Endodermal cell (in vitro differentiated cells): ENCODE data around the gene SCG3. TPM values are rescaled to one million over a fixed set of nuclear protein-coding genes. Genes with fewer than 3 reads are reported as not detected.

Experiments used
- DNase-seq: peaks from one replicate; pipeline ENCODE4 v3.0.0-alpha.2; 2017
- H3K27ac ChIP-seq: 2 replicates; pipeline ENCODE4 v1.5.1; 2013; ENCODE audit warnings: mild to moderate bottlenecking, low read depth, low read length, moderate library complexity
- H3K27me3 ChIP-seq: 2 replicates; pipeline ENCODE4 v1.6.1; 2013; ENCODE audit warnings: mild to moderate bottlenecking, low read length, moderate library complexity; ENCODE audit not compliant: insufficient read depth, control insufficient read depth, poor library complexity, severe bottlenecking
- H3K36me3 ChIP-seq: 2 replicates; pipeline ENCODE4 v1.7.0; 2013; ENCODE audit warnings: mild to moderate bottlenecking, low read length, moderate library complexity; ENCODE audit not compliant: control insufficient read depth, insufficient read depth
- H3K4me1 ChIP-seq: one replicate; pipeline ENCODE4 v1.7.0; 2013; ENCODE audit warnings: low read length; ENCODE audit not compliant: control insufficient read depth, insufficient read depth
- H3K4me3 ChIP-seq: 2 replicates; pipeline ENCODE4 v1.5.1; 2013; ENCODE audit warnings: mild to moderate bottlenecking, low read length, moderate library complexity
- H3K9ac ChIP-seq: 2 replicates; pipeline ENCODE4 v1.6.1; 2013; ENCODE audit warnings: mild to moderate bottlenecking, low read length, moderate library complexity; ENCODE audit not compliant: poor library complexity, severe bottlenecking; ENCODE audit errors: extremely low read depth
- H3K9me3 ChIP-seq: 2 replicates; pipeline ENCODE4 v1.6.1; 2013; ENCODE audit warnings: mild to moderate bottlenecking, low read length, moderate library complexity; ENCODE audit not compliant: control insufficient read depth
- H3K27ac Mint-ChIP-seq: 2 replicates; pipeline ENCODE4 v1.8.0; 2020; ENCODE audit warnings: mixed read lengths
- H3K27me3 Mint-ChIP-seq: 2 replicates; pipeline ENCODE4 v1.8.0; 2021; ENCODE audit warnings: mild to moderate bottlenecking, mixed read lengths; ENCODE audit not compliant: insufficient read depth
- H3K36me3 Mint-ChIP-seq: 2 replicates; pipeline ENCODE4 v1.8.0; 2020; ENCODE audit warnings: low read depth, mixed read lengths
- H3K4me1 Mint-ChIP-seq: 2 replicates; pipeline ENCODE4 v1.8.0; 2020; ENCODE audit warnings: mixed read lengths
- H3K4me3 Mint-ChIP-seq: 2 replicates; pipeline ENCODE4 v1.8.0; 2020; ENCODE audit warnings: mild to moderate bottlenecking, moderate library complexity, mixed read lengths
- H3K9me3 Mint-ChIP-seq: 2 replicates; pipeline ENCODE4 v1.8.0; 2020; ENCODE audit warnings: mild to moderate bottlenecking, mixed read lengths
- WGBS, 2 experiments: methylation state at CpG; one replicate each; pipeline versions ENCODE4 v1.1.5 to v1.1.7; 2013; ENCODE audit warnings: missing lambda C conversion rate in 2 of 2, mixed read lengths in 1 of 2; ENCODE audit not compliant: insufficient coverage in 1 of 2, insufficient read length in 1 of 2; 5-methylcytosine and 5-hydroxymethylcytosine counted together
- total RNA-seq, 2 donors: library from RNA; stranded (reverse); fragmentation: NEBNext Ultra II Directional in 1 of 2; extraction: Animal tissue kit (Norgen Biotek cat#: 25700) in 1 of 2; gene quantifications; 2 replicates in 1 of 2; 3 replicates in 1 of 2; pipeline ENCODE4 v1.2.1, GENCODE V29; 2021
- TF ChIP-seq, protein P1 (sequence below): fragments of 200-600 bp; sonication (generic); conservative IDR thresholded peaks from 2 replicates; pipeline ENCODE4 v1.5.0; 2021; ENCODE audit warnings: antibody characterized with exemption, mild to moderate bottlenecking

Gene SCG3
- total RNA-seq, 2 donors from 2014 or later, result 10.0 to 18.3 TPM

DNA sequence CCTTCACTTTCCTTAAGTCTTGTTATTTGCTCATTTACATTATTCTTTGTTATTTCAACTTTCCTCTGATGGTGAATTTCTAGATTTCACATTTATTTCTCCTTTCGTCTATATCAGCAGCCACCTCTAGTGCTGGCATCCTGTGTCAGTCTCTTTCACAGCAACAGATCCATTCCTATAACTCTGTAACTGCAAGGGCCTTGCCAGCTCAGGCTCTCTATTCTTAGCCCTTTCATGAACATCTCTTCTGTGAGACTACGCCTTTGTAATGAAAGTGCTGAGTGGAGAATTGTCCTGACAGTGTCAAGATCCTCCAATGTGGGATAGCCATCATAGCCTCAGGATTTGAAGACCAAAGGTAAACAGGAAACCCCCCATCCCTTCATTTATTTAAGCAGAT is 3.9 kb upstream of the SCG3 start:
- Mint-ChIP-seq H3K27me3 (no peaks in the 10 kb centered on the region), H3K9me3 (no peaks in the 10 kb centered on the region), H3K4me1 (peaks cover 5% of the 10 kb centered on the region), H3K27ac (no peak overlapping the region), H3K36me3 (no peaks in the 10 kb centered on the region), H3K4me3 (no peak overlapping the region)
- Histone ChIP-seq H3K27ac (no peak overlapping the region), H3K9ac (no peak overlapping the region), H3K4me3 (no peak overlapping the region), H3K36me3 (no peaks in the 10 kb centered on the region), H3K27me3 (peaks cover 14% of the 10 kb centered on the region), H3K9me3 (no peaks in the 10 kb centered on the region), H3K4me1 (no peaks in the 10 kb centered on the region)
- 79% methylated on average over 2 of the region's 2 CpGs; no CpG with 5 or more reads in 1 of the 2 experiments for WGBS, 2 experiments
- TF ChIP-seq, protein P1, sequence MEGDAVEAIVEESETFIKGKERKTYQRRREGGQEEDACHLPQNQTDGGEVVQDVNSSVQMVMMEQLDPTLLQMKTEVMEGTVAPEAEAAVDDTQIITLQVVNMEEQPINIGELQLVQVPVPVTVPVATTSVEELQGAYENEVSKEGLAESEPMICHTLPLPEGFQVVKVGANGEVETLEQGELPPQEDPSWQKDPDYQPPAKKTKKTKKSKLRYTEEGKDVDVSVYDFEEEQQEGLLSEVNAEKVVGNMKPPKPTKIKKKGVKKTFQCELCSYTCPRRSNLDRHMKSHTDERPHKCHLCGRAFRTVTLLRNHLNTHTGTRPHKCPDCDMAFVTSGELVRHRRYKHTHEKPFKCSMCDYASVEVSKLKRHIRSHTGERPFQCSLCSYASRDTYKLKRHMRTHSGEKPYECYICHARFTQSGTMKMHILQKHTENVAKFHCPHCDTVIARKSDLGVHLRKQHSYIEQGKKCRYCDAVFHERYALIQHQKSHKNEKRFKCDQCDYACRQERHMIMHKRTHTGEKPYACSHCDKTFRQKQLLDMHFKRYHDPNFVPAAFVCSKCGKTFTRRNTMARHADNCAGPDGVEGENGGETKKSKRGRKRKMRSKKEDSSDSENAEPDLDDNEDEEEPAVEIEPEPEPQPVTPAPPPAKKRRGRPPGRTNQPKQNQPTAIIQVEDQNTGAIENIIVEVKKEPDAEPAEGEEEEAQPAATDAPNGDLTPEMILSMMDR, result no peak
- no peak for DNase-seq

DNA sequence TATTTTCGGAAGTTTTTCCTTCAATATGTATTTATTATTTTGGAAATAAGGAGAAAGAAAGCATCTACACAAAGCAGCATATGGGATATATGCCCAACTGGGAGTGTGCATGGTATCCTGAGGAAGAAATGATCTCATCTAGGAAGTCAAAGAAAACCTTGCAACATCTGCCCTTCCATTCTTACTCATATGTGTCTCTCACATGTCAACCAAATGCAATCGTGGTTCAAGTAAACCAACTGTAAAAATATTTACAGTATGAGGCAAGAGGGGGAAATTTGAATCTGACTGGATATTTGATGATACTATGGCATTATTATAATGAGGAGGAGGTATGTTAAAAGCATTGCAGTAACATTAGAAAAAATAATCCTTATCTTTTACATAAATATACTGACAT is 3.2 kb upstream of the SCG3 start:
- no peaks in the 10 kb centered on the region for H3K4me1 ChIP-seq
- DNase-seq, result no peak
- H3K27ac Mint-ChIP-seq, result no peak overlapping the region
- H3K36me3 ChIP-seq, result no peaks in the 10 kb centered on the region
- TF ChIP-seq, protein P1, result no peak
- peaks cover 4% of the 10 kb centered on the region for H3K4me1 Mint-ChIP-seq
- H3K27me3 ChIP-seq, result peaks cover 14% of the 10 kb centered on the region
- H3K9me3 Mint-ChIP-seq, result no peaks in the 10 kb centered on the region
- H3K9ac ChIP-seq, result no peak overlapping the region
- H3K4me3 Mint-ChIP-seq, result no peak overlapping the region
- no peaks in the 10 kb centered on the region for H3K9me3 ChIP-seq
- H3K27me3 Mint-ChIP-seq, result no peaks in the 10 kb centered on the region
- H3K4me3 ChIP-seq, result no peak overlapping the region
- no peaks in the 10 kb centered on the region for H3K36me3 Mint-ChIP-seq
- 100% methylated on average over 1 of the region's 2 CpGs; no CpG with 5 or more reads in 1 of the 2 experiments for WGBS, 2 experiments
- no peak overlapping the region for H3K27ac ChIP-seq

DNA sequence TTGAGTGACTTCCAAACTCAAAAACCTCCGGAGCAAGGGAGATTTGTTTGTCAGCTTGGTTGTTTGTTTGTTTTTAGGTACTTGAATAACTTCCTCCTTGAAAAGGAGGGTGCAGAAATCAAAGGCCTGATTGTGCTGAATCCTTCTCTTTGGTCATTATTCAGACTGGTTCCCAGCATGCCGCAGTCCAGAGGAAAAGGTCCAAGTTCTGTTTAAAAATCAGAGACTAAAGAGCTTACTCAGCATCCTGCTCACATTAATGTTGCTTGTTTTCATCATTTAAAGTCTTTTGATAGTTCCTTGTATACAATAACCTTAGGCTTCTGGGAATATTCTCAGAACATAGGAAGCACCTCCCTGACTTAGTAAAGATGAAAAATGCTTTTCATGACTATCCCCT is 982 bp upstream of the SCG3 start:
- Mint-ChIP-seq H3K36me3 (no peaks in the 10 kb centered on the region), H3K27me3 (no peaks in the 10 kb centered on the region)
- TF ChIP-seq, protein P1, result no peak

More for the DNA sequence above, 982 bp upstream of the SCG3 start:
- H3K36me3 ChIP-seq, result no peaks in the 10 kb centered on the region
- Mint-ChIP-seq H3K4me3 (no peak overlapping the region), H3K4me1 (peaks cover 4% of the 10 kb centered on the region), H3K9me3 (no peaks in the 10 kb centered on the region), H3K27ac (no peak overlapping the region)
- no peaks in the 10 kb centered on the region for H3K9me3 ChIP-seq
- no peak overlapping the region for H3K27ac ChIP-seq
- WGBS, 2 experiments, result 80% methylated on average over 2 of the region's 2 CpGs; no CpG with 5 or more reads in 1 of the 2 experiments
- no peak overlapping the region for H3K9ac ChIP-seq
- no peaks in the 10 kb centered on the region for H3K4me1 ChIP-seq
- DNase-seq, result no peak
- H3K4me3 ChIP-seq, result no peak overlapping the region
- peaks cover 14% of the 10 kb centered on the region for H3K27me3 ChIP-seq
